Activated CD4-positive, CD25-positive, alpha-beta regulatory T cell treated with anti-CD3 and anti-CD28 coated beads, Interleukin-2, amount 50 U/mL, for 72 hours (primary cell): ENCODE measurements around the gene BUB3.
"Not testable (repeated sequence)": the region's sequence is repeated elsewhere in the genome, so short reads cannot be mapped to it uniquely, and the experiment has no call there.

Experiments
- DNase-seq: peaks from one replicate; pipeline ENCODE4 v3.0.0; 2021

The BUB3 gene

GRCh38 chr10:123154711-123155505 lies 706 bp downstream of the BUB3 start:
- peak; percentile 69 for DNase-seq

GRCh38 chr10:123156078-123156477 lies 1.9 kb downstream of the BUB3 start:
- DNase-seq: no peak

- DNase-seq: no peak
Observed at GRCh38 chr10:123157210-123157609, 3.0 kb downstream of the BUB3 start.

GRCh38 chr10:123158682-123159081 lies 4.5 kb downstream of the BUB3 start:
- no peak for DNase-seq

GRCh38 chr10:123160311-123160980 lies 6.2 kb downstream of the BUB3 start:
- no peak for DNase-seq

- no peak for DNase-seq
Observed at GRCh38 chr10:123164319-123164718, 10.1 kb downstream of the BUB3 start.

- no peak for DNase-seq
Observed at GRCh38 chr10:123165445-123166072, 11.4 kb downstream of the BUB3 start.

- no peak for DNase-seq
Observed at GRCh38 chr10:123166618-123167017, 12.4 kb downstream of the BUB3 start.

GRCh38 chr10:123170961-123171360 lies 16.8 kb downstream of the BUB3 start:
- no peak for DNase-seq

GRCh38 chr10:123171616-123172015 lies 17.4 kb downstream of the BUB3 start:
- not testable (repeated sequence) for DNase-seq

- DNase-seq: no peak
Observed at GRCh38 chr10:123175389-123176387, 21.5 kb downstream of the BUB3 start.

GRCh38 chr10:123178390-123178789 lies 24.2 kb downstream of the BUB3 start:
- DNase-seq: not testable (repeated sequence)

- no peak for DNase-seq
Observed at GRCh38 chr10:123180101-123181090, 26.2 kb downstream of the BUB3 start.

GRCh38 chr10:123183724-123184123 lies 29.5 kb downstream of the BUB3 start:
- DNase-seq: no peak

GRCh38 chr10:123187781-123188180 lies 33.6 kb downstream of the BUB3 start:
- no peak for DNase-seq

GRCh38 chr10:123191886-123192285 lies 37.7 kb downstream of the BUB3 start:
- DNase-seq: no peak

GRCh38 chr10:123194056-123194455 lies 39.9 kb downstream of the BUB3 start:
- no peak for DNase-seq

- DNase-seq: no peak
Observed at GRCh38 chr10:123200531-123200930, 46.3 kb downstream of the BUB3 start.

- DNase-seq: no peak
Observed at GRCh38 chr10:123202506-123202905, 48.3 kb downstream of the BUB3 start.

GRCh38 chr10:123203393-123204126 lies 49.4 kb downstream of the BUB3 start:
- no peak for DNase-seq

- DNase-seq: no peak
Observed at GRCh38 chr10:123204127-123204461, 49.9 kb downstream of the BUB3 start.
